ENCODE data around the gene FBRSL1.

FBRSL1 gene

DNA sequence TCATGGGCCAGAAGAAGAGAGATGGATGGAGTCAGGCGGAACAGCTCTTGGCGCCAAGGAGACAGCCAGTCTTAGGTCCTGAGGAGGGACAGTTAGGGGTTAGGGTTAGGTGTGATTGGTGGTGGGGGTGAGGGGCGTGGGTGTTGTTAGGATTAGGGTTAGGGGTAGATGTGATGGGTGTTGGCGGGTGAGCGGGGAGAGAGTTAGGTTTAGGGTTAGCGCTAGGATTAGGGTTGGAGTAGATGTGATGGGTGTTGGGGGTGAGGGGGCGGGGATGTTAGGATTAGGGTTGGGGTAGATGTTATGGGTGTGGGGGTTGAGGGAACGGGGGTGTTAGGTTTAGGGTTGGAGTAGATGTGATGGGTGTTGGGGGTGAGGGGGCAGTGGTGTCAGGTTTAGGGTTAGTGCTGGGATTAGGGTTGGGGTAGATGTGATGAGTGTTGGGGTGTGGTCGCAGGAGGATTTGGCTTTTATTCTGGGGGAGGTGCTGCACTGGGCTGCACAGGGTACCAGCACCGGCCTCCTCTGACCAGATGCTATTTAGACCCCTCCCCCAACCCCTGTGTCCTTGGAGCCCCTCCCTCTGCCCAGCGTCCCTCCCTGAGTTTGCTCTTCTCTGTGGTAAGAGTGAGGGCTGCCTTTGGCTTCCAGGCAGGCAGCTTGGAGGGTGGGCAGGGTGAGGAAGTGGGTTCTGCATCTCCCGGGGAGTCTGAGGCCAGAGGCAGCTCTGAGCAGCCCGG, 35.6 kb upstream of the FBRSL1 start:
- no peak overlapping the region for H3K4me3 ChIP-seq (ENCODE audit: insufficient read depth, low read depth, low read length)
- H3K9me3 ChIP-seq (ENCODE audit: control insufficient read depth, low read length), result no peaks in the 10 kb centered on the region
- 85 to 86% methylated on average over 13 of the region's 13 CpGs for WGBS, 2 experiments
- peaks cover 6% of the 10 kb centered on the region for H3K4me1 ChIP-seq (ENCODE audit: control insufficient read depth, insufficient read depth, low read length)
- H3K36me3 ChIP-seq (ENCODE audit: control insufficient read depth, insufficient read depth, low read length), result no peaks in the 10 kb centered on the region
- no peak overlapping the region for H3K27ac ChIP-seq (ENCODE audit: insufficient read depth, low read depth, low read length, poor library complexity, severe bottlenecking)
- H3K27me3 ChIP-seq (ENCODE audit: control insufficient read depth, insufficient read depth, low read length, poor library complexity, severe bottlenecking), result no peaks in the 10 kb centered on the region

GRCh38 chr12:132454933-132455418, 35.0 kb upstream of the FBRSL1 start:
- Histone ChIP-seq H3K9me3 (ENCODE audit: control insufficient read depth, low read length) (no peaks in the 10 kb centered on the region), H3K4me1 (ENCODE audit: control insufficient read depth, insufficient read depth, low read length) (peaks cover 6% of the 10 kb centered on the region), H3K27me3 (ENCODE audit: control insufficient read depth, insufficient read depth, low read length, poor library complexity, severe bottlenecking) (no peaks in the 10 kb centered on the region), H3K4me3 (ENCODE audit: insufficient read depth, low read depth, low read length) (no peak overlapping the region), H3K36me3 (ENCODE audit: control insufficient read depth, insufficient read depth, low read length) (no peaks in the 10 kb centered on the region), H3K27ac (ENCODE audit: insufficient read depth, low read depth, low read length, poor library complexity, severe bottlenecking) (no peak overlapping the region)
- 87 to 88% methylated on average over 10 of the region's 10 CpGs for WGBS, 2 experiments

DNA sequence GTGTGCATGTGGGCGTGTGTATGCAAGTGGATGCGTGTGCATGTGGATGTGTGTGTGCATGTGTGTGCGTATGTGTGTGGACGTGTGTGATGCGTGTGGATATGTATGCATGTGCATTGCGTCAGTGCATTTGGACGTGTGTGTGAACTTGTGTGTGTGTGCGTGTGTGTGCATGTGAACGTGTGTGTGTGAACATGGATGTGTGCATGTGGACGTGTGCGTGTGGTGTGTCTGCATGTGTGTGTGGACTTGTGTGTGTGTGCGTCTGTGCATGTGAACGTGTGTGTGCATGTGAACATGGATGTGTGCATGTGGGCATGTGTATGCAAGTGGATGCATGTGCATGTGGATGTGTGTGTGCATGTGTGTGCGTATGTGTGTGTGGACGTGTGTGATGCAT, 34.4 kb upstream of the FBRSL1 start:
- WGBS, 2 experiments, result 89 to 94% methylated on average over 15 of the region's 15 CpGs
- Histone ChIP-seq H3K4me3 (ENCODE audit: insufficient read depth, low read depth, low read length) (no peak overlapping the region), H3K4me1 (ENCODE audit: control insufficient read depth, insufficient read depth, low read length) (peaks cover 6% of the 10 kb centered on the region)

DNA sequence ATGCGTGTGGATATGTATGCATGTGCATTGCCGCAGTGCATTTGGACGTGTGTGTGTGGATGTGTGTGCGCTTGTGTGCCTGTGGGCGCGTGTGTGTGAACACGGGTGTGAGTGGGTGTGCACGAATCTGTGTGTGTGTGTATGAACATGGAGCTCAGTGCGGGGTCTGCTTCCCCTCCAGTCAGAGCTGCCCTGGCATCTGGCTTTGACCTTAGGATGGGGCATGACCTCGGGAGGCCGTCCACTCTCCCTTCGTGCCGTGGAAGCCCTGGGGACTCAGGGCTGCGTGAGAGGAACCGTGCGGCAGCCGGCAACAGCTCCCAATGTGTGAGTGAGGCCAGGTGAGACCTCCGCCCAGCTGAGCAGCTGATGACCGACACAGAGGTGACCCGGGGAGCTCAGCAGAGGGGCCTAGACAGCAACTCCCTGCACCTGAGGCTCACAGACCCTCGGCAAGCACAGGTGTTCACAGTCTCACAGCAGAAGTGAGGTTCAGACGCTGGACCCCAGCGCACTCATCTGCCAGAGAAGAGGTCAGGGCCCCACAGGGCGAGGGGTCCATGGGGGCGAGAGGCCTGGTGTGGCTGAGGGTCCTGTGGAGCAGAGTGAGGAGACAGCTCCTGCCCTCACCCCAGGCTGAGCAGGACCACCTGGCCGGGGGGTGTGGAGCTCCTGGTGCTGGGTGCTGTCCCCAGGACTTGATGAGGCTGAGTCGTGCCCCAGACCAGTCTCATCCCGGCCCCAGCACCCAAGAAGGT, 33.6 kb upstream of the FBRSL1 start:
- no peak overlapping the region for H3K4me3 ChIP-seq (ENCODE audit: insufficient read depth, low read depth, low read length)
- no peaks in the 10 kb centered on the region for H3K27me3 ChIP-seq (ENCODE audit: control insufficient read depth, insufficient read depth, low read length, poor library complexity, severe bottlenecking)
- no peak overlapping the region for H3K27ac ChIP-seq (ENCODE audit: insufficient read depth, low read depth, low read length, poor library complexity, severe bottlenecking)
- H3K36me3 ChIP-seq (ENCODE audit: control insufficient read depth, insufficient read depth, low read length), result no peaks in the 10 kb centered on the region
- 88% methylated on average over 28 of the region's 28 CpGs for WGBS, 2 experiments
- H3K9me3 ChIP-seq (ENCODE audit: control insufficient read depth, low read length), result no peaks in the 10 kb centered on the region
- peaks cover 6% of the 10 kb centered on the region for H3K4me1 ChIP-seq (ENCODE audit: control insufficient read depth, insufficient read depth, low read length)

More for the DNA sequence above, 34.4 kb upstream of the FBRSL1 start:
- Histone ChIP-seq H3K27ac (ENCODE audit: insufficient read depth, low read depth, low read length, poor library complexity, severe bottlenecking) (no peak overlapping the region), H3K27me3 (ENCODE audit: control insufficient read depth, insufficient read depth, low read length, poor library complexity, severe bottlenecking) (no peaks in the 10 kb centered on the region), H3K9me3 (ENCODE audit: control insufficient read depth, low read length) (no peaks in the 10 kb centered on the region), H3K36me3 (ENCODE audit: control insufficient read depth, insufficient read depth, low read length) (no peaks in the 10 kb centered on the region)

- H3K27me3 ChIP-seq (ENCODE audit: control insufficient read depth, insufficient read depth, low read length, poor library complexity, severe bottlenecking), result peaks cover under 1% of the 10 kb centered on the region
- no peak overlapping the region for H3K4me3 ChIP-seq (ENCODE audit: insufficient read depth, low read depth, low read length)
- H3K4me1 ChIP-seq (ENCODE audit: control insufficient read depth, insufficient read depth, low read length), result peaks cover 6% of the 10 kb centered on the region
- WGBS, 2 experiments, result 81 to 83% methylated on average over 31 to 33 of the region's 38 CpGs
- no peak overlapping the region for H3K27ac ChIP-seq (ENCODE audit: insufficient read depth, low read depth, low read length, poor library complexity, severe bottlenecking)
- no peaks in the 10 kb centered on the region for H3K9me3 ChIP-seq (ENCODE audit: control insufficient read depth, low read length)
- H3K36me3 ChIP-seq (ENCODE audit: control insufficient read depth, insufficient read depth, low read length), result no peaks in the 10 kb centered on the region
These were observed 32.9 kb upstream of the FBRSL1 start for GRCh38 chr12:132456944-132457495.

GRCh38 chr12:132458441-132458840, 31.5 kb upstream of the FBRSL1 start:
- peaks cover 4% of the 10 kb centered on the region for H3K27me3 ChIP-seq (ENCODE audit: control insufficient read depth, insufficient read depth, low read length, poor library complexity, severe bottlenecking)
- H3K4me3 ChIP-seq (ENCODE audit: insufficient read depth, low read depth, low read length), result no peak overlapping the region
- H3K4me1 ChIP-seq (ENCODE audit: control insufficient read depth, insufficient read depth, low read length), result peaks cover 6% of the 10 kb centered on the region
- 90 to 92% methylated on average over 8 of the region's 8 CpGs for WGBS, 2 experiments
- H3K27ac ChIP-seq (ENCODE audit: insufficient read depth, low read depth, low read length, poor library complexity, severe bottlenecking), result no peak overlapping the region
- no peaks in the 10 kb centered on the region for H3K9me3 ChIP-seq (ENCODE audit: control insufficient read depth, low read length)
- no peaks in the 10 kb centered on the region for H3K36me3 ChIP-seq (ENCODE audit: control insufficient read depth, insufficient read depth, low read length)

GRCh38 chr12:132458846-132459641, 30.9 kb upstream of the FBRSL1 start:
- peaks cover 6% of the 10 kb centered on the region for H3K4me1 ChIP-seq (ENCODE audit: control insufficient read depth, insufficient read depth, low read length)
- H3K4me3 ChIP-seq (ENCODE audit: insufficient read depth, low read depth, low read length), result no peak overlapping the region
- H3K36me3 ChIP-seq (ENCODE audit: control insufficient read depth, insufficient read depth, low read length), result no peaks in the 10 kb centered on the region
- no peak overlapping the region for H3K27ac ChIP-seq (ENCODE audit: insufficient read depth, low read depth, low read length, poor library complexity, severe bottlenecking)
- H3K9me3 ChIP-seq (ENCODE audit: control insufficient read depth, low read length), result no peaks in the 10 kb centered on the region
- WGBS, 2 experiments, result 89% methylated on average over 28 of the region's 28 CpGs
- H3K27me3 ChIP-seq (ENCODE audit: control insufficient read depth, insufficient read depth, low read length, poor library complexity, severe bottlenecking), result peaks cover 4% of the 10 kb centered on the region

GRCh38 chr12:132460571-132460970, 29.4 kb upstream of the FBRSL1 start:
- H3K36me3 ChIP-seq (ENCODE audit: control insufficient read depth, insufficient read depth, low read length), result no peaks in the 10 kb centered on the region
- no peaks in the 10 kb centered on the region for H3K9me3 ChIP-seq (ENCODE audit: control insufficient read depth, low read length)
- H3K4me3 ChIP-seq (ENCODE audit: insufficient read depth, low read depth, low read length), result no peak overlapping the region
- H3K27ac ChIP-seq (ENCODE audit: insufficient read depth, low read depth, low read length, poor library complexity, severe bottlenecking), result no peak overlapping the region
- H3K27me3 ChIP-seq (ENCODE audit: control insufficient read depth, insufficient read depth, low read length, poor library complexity, severe bottlenecking), result peaks cover 4% of the 10 kb centered on the region
- 71 to 76% methylated on average over 13 of the region's 13 CpGs for WGBS, 2 experiments
- H3K4me1 ChIP-seq (ENCODE audit: control insufficient read depth, insufficient read depth, low read length), result peaks cover 3% of the 10 kb centered on the region

DNA sequence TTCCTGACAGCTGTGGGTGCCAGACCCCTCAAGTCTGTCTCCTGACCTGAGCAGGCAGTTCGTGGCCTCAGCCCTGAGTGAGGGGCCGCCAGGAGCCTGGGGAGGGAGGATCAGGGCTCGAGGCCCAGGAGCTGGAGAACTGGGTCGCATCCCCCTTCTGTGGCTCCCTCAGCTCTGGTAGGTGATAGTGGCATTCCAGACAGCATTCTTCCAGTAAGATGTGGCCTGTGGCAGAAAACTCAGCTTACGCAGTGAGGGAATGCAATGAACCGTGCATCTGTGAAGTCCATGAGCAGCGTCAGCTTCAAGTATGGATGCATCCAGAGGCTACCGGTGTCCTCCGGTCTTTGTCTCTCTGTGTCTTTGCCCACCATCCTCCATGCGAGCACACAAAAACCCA, 28.4 kb upstream of the FBRSL1 start:
- WGBS, 2 experiments, result 84 to 86% methylated on average over 10 of the region's 10 CpGs
- H3K27me3 ChIP-seq (ENCODE audit: control insufficient read depth, insufficient read depth, low read length, poor library complexity, severe bottlenecking), result peaks cover 4% of the 10 kb centered on the region
- peaks cover 7% of the 10 kb centered on the region for H3K4me1 ChIP-seq (ENCODE audit: control insufficient read depth, insufficient read depth, low read length)
- no peaks in the 10 kb centered on the region for H3K36me3 ChIP-seq (ENCODE audit: control insufficient read depth, insufficient read depth, low read length)
- no peak overlapping the region for H3K27ac ChIP-seq (ENCODE audit: insufficient read depth, low read depth, low read length, poor library complexity, severe bottlenecking)
- H3K9me3 ChIP-seq (ENCODE audit: control insufficient read depth, low read length), result no peaks in the 10 kb centered on the region
- H3K4me3 ChIP-seq (ENCODE audit: insufficient read depth, low read depth, low read length), result no peak overlapping the region
